ENCODE results near the gene UBXN4.

- TF ChIP-seq CTCF (IDR thresholded peaks at IDR 0.05 in 4 of 5, conservative IDR thresholded peaks at IDR 0.05 in 1 of 5) (no peak), POLR2A (IDR thresholded peaks at IDR 0.05) (no peak)
These were observed 31.7 kb downstream of the UBXN4 start for GRCh38 chr2:135773319-135773718.

All from gastrocnemius medialis (tissue), 4 donors.